Panc1 (cell line): ENCODE results near the gene TMEM106C.

Experiments used
- CTCF ChIP-seq: fragments of 450-650 bp; IDR thresholded peaks from 2 replicates; pipeline ENCODE4 v1.5.1; 2017; ENCODE audit warnings: mild to moderate bottlenecking
- REST ChIP-seq, 2 experiments: IDR thresholded peaks; 2 replicates each; pipeline ENCODE4 v1.6.1; 2011 to 2012; ENCODE audit warnings: low read depth in 2 of 2, control low read depth in 1 of 2, low read length in 1 of 2, mild to moderate bottlenecking in 1 of 2, moderate library complexity in 1 of 2; ENCODE audit not compliant: insufficient read depth in 1 of 2

- TF ChIP-seq CTCF (no peak), REST (IDR thresholded peaks at IDR 0.05; ENCODE audit: insufficient read depth in 1 of 2, low read depth in 2 of 2, low read length in 1 of 2) (no peak)
Observed at GRCh38 chr12:48000878-48001504, 37.6 kb downstream of the TMEM106C start.
